Measurements from ENCODE around the gene PRMT7.

PRMT7 gene

DNA sequence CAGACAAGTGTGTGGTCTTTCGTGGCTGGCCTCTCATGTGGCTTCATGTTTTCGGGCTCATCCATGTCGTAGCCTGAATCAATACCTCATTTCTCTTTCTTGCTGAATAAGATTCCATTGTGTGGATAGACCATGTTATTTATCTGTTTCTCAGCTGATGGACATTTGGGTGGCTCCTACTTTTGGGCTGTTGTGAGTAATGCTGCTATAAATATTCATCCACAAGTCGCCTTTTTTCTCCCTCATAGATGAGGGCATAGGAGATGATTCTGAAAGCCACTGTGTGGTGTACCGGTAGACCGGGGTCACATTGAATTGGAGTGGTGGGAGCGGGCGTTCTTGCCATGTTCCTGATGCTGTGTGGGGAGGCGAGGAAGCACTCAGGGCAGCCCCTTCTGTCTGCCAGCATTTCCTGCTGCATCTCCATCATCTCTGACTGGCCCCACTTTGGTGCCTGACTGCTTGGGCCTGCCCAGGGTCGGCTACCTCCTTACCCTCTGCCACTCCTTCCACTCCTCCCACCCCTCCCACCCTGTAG lies 40.1 kb downstream of the PRMT7 start:
- DNase-seq, result no peak

DNA sequence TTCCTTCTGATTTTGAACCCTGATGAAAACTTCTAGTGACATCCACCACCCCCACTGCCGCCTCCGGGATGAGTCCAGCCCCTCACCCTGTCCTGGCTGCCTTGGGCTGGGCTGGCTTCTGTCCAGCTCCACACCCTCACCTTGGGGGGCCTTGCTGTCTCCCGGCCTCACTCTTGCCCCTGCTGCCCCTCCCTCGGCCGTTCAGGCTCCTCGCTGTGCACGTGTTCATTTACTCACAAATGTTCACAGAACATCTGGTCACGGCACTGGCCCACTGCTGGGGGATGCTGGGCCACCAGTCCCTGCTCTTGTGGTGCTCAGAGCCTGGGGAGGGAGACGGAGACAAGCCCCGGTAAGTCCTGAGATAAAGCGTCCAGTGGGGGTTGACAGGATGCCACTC lies 40.6 kb downstream of the PRMT7 start:
- DNase-seq, result no peak

DNA sequence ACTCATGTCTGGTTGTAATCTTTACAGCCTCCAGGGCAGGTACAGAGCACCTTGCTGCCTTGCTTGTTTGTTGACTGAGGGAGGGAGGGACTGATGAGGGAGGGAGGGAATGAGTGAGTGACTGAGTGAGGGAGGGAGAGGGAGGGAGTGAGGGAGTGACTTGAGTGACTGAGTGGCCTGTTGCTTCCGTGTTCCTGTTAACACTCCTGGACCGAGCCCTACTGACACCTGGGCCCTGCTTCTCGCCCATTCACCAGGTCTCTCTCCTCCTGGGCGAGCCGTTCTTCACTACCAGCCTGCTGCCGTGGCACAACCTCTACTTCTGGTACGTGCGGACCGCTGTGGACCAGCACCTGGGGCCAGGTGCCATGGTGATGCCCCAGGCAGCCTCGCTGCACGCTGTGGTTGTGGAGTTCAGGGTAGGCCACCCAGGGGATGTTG lies 41.2 kb downstream of the PRMT7 start:
- no peak for DNase-seq

DNA sequence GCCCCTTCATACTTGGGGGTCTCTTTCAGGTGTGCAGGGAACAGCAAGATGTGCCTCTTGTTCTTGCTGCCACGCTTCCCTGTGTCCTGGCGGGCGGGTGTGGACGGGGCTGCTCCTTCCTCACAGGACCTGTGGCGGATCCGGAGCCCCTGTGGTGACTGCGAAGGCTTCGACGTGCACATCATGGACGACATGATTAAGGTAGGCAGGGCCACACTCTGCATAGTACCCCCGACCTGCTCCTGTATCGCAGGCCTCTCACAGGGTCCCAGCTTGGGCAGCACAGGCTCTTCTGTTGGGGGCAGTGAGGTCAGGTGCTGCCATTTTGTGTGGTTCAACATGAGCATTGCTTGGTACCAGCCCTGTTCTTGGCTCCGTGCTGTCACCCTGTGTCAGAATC lies 42.5 kb downstream of the PRMT7 start:
- DNase-seq, result no peak

DNA sequence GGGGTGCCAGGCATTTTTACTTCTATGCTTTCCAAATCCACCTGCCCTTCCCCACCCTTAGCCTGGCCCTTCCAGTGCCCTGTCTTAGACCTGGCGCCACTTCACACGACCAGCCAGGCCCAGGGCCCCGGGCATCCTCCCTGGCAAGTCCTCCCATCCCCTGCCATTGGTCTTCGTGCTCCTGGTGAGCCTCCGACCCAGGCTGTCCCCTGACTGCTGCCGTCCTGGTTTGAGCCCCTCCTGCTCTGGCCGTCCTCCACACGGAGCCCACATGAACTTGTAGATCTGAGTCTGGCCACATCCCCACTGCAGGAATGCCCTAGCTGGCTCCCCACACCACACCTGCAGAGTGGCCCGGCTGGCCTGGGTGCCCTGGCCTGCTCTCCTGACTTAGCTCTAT lies 44.0 kb downstream of the PRMT7 start:
- no peak for DNase-seq

DNA sequence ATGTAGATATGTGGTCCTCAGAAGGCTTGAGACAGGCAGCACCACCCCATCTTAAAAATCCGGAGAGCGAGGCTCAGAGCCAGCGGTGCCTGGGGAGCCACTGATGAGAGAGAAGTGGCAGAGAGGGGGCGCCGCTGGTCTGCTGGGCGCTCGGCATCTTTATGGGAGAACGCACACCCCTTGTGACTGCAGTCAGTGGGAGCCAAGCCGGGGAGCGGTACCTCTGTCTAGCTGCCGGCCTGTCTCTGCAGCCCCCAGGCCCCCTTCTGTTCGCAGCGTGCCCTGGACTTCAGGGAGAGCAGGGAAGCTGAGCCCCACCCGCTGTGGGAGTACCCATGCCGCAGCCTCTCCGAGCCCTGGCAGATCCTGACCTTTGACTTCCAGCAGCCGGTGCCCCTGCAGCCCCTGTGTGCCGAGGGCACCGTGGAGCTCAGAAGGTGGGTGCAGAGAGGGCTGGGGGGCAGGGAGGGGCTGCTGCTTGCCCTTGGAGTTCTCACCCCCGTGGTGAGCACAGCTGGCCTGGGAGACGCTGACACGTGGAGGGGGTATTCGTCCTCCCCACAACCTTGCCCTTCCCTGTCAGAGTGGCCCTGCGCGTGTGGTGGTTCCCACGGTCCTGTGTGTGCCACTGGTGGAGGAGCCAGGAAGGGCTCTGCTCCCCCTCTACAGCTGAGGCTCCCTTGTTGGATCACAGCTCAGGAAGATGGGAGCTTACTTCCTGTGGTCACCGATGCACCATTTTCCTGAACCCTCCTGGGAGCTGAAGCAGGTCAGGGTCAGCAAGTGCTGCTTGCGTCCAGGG lies 44.8 kb downstream of the PRMT7 start:
- no peak for DNase-seq

DNA sequence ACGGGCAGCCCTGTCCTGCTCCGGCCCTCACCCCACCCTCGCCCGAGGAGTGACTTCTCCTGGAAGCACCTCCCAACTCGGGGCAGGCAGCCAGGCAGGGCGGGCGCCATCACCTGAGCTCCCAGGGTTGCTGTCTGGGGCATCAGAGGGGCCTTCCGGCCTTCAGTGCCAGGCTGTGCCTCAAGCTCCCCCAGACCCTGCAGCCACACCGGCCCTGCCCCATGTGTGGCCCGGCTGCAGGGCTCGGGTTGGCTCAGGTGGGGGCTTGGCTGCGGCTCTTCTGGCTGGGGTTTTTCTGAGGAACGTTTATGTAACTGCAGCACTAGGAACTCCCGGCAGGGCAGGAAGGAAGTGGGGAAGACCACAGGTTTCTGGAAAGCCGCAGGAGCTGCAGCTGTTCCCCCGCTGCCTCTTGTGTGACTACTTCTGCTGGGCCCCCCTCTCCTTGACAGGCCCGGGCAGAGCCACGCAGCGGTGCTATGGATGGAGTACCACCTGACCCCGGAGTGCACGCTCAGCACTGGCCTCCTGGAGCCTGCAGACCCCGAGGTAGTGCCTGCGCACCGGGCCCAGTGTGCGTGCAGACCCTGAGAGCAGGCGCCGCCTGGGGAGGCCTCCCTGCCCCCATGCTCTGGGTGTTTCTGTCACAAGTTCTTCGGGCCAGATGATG lies 45.6 kb downstream of the PRMT7 start:
- DNase-seq, result no peak

DNA sequence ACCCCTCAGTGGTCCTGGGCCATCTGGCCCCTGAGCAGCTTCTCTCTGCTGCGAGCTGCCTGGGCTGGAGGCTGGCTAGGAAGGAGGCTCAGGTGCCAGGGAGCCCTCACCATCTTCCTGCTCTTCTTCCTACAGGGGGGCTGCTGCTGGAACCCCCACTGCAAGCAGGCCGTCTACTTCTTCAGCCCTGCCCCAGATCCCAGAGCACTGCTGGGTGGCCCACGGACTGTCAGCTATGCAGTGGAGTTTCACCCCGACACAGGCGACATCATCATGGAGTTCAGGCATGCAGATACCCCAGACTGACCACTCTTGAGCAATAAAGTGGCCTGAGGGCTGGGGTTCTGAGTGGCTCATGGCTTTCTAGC lies 46.1 kb downstream of the PRMT7 start:
- no peak for DNase-seq

DNA sequence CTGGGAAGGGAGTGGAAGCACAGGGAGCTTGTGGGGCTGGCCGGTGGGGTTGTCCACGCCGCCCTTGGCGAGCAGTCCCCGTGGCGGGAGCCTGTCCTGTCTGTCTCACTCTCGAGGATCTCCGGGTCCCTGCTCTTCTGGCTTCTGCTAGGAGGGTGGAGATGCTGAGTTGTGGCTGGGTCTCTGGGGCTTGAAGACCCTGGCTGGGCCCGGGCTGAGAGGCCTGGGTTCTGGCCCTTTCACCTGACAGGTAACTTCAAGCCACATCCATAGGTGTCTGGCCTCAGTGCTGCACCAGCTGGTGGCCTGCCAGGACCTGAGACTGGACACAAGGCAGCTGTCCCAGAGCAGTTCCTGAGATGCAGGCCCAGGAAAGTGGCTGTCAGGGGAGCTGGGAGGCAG lies 46.7 kb downstream of the PRMT7 start:
- DNase-seq, result no peak

DNA sequence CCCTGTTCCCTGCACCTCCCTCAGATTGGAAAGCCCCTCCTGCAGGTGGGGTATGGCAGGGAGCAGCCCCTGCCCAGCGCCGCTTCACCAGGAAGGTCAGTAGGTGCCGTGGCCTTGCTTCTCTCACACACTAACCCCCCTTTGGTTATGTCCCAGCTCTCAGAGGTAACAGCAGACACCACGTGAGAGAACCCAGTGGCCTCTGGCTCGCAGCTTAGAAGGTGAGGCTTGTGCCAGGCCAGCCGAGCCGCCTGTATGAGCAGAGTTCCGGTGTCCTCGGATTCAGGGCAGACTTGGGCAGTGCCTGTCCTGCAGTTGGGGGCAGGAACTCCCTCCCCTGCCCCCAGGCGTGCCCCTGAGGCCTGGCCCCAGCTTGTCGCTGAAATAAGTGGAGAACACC lies 47.1 kb downstream of the PRMT7 start:
- DNase-seq, result no peak

DNA sequence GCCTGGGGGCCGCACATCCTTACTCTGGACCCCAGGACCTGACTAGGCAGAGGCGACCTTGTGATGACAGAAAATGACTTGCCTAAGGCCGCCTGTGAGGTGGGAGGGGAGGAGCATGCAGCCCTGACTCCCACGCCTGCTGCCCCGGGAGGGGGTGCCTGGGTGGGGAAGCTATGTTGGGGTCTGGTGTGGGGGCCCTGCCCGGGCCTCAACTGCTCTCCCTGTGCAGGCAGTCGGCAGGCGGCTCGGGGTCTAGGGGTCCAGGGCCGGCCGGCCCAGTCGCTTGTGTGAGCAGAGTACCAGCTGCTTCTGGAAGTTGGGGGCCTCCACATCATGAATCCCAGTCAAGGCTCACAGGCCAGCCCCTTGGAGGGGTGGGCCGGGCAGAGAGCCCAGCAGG lies 48.1 kb downstream of the PRMT7 start:
- no peak for DNase-seq

DNA sequence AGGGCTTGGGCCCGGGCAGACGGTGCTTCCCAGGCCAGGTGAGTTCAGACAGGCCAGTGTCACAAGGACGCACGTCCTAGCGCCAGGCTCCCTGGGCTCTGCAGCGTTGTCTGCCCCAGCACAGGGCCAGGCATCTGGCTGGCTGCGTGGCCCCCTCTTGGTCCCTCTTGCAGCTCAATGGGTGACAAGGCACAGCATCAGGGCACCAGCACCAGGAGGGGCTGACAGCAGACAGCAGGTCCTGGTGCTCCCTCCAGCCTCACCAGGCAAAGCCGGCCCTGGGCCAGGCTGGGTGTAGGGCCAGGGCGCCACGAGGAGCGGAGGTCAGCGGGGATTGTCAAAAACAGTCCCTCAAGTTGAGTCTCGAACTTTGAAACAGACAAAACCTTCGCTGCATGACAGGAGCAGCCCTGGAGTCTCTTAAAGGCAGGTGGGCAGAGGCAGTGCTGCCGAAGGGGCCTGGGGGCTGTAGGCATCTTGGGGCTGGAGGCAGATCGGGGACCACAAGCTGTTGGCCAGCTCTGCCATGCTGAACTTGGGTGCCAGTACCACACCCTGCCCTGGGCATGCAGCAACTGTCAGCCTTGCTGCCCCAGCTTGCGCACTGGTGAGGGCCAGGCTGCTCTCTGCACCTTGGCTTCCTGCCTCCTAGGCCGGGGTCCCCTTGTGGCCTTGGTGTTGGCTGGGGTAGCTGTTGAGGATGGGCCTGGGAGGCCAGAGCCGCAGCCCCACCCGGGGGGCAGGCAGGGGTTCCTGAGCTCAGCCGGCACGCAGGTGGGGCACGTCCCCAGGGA lies 48.8 kb downstream of the PRMT7 start:
- no peak for DNase-seq

DNA sequence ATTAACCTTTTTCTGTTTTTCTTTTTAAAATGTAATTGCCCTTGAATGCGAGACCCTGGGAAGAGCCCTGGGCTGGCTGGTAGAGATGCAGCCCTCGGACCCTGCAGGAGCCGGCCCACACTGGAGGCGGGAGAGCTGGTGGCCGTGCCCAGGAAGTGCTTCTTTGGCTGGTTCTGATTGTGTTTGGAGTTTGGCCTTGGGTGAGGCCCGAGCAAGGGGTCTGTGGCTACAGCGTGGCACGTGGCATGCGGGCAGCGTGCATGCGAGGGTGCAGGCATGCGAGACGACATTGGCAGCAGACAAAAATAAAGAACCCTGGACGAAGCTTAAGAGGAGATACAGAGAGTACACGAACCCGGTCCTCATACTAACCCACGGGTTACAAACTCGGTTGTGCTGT lies 49.7 kb downstream of the PRMT7 start:
- no peak for DNase-seq

DNA sequence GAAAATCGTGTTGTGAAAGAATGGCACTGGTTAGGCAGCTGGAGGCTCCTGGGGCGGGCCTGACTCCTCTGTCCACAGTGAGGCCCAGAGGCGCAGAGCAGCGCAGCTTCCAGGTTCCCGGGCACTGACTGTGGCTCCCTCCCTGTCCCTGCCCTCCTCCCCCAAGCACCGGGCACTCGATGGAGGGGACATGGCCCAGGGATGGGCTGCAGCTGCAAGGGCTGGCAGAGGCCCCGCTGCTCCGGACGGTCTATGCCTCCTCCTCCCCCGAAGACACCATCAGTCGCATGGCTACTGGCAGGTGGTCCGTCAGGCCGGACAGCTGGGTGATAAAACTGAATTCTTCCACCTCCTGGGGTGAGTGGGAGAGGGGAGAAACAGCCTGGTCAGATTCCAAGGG lies 50.1 kb downstream of the PRMT7 start:
- no peak for DNase-seq

DNA sequence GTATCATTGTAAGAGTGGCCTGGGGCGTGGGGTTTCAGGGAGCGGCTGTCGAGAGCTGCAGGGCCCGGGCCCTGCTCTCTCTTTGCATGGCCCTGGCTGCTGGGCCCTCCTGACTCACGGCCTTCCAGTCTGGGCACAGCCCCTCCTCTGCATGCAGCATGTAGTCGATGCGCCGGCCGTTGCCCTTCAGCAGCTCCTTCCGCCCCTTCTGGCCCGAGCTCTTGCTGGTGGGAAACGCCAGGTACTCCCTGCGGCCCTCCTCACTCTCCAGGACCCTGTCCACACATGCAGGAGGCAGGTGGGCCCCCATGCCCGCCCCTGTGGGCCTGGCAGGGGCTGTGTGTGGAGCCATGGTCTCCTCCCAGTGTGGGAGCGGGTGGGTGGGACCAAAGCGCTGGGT lies 50.7 kb downstream of the PRMT7 start:
- DNase-seq, result no peak

DNA sequence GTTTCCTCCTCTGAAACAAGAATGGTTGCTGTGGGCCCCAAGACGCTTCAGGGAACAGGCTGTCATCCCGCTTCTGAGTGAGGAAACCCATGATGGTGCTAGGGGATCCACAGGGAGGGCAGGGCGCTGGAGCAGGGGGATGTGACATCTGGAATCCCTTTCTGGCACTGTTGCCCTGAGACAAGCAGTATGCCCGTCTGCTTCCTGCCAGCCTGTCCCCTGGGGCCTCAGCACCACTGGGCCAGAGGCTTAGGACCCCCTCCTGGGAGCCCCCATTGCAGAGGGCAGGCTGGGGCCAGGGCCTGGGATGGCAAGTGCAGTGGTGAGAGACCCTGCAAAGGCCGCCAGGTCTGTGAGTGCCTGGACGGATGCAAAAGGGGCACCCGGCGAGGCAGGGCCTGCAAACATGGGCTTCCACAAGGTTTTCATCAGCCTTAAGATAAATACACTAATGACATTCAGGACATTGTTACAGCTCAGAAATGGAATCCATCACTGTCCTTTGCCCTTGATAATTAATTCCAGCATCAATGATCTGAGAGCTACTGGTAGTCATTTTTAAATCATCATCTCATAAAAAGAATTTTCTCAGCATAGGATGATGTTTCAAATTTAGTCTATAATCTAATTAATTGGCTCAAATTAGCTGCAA lies 51.6 kb downstream of the PRMT7 start:
- DNase-seq, result no peak

DNA sequence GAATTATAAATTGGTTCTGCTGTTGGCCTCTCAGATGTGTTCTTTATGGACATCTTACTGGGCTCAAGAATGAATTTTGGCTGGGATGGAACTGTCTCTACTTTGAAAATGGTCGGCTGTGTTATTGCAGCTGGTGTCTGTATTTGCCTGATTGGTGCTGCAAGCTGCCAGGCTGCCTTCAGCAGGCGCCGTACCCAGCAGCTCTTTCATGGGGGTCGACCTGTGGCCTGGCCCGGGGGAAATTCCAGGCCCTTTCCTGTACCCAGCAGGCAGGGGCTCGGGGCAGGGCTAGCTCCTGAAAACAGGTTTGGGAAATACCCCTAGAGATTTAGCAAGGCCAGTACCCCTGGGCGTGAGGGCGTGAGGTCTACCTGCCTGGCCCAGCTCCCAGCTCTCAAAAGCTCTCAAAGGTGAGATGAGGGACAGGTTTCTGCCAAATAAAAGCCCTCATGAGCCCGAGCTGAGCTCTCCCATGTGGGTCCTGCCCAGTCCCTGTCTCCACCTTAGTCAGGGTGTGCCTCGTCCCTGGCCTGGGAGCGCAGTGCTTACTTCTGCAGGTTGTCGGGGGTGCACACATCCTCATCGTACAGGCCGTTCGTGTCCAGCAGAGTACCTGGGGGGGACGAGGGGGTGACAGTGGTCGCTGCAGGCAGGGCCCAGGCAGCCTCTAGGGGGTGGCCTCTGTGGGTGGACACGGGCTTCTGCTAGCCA lies 52.3 kb downstream of the PRMT7 start:
- DNase-seq, result no peak

DNA sequence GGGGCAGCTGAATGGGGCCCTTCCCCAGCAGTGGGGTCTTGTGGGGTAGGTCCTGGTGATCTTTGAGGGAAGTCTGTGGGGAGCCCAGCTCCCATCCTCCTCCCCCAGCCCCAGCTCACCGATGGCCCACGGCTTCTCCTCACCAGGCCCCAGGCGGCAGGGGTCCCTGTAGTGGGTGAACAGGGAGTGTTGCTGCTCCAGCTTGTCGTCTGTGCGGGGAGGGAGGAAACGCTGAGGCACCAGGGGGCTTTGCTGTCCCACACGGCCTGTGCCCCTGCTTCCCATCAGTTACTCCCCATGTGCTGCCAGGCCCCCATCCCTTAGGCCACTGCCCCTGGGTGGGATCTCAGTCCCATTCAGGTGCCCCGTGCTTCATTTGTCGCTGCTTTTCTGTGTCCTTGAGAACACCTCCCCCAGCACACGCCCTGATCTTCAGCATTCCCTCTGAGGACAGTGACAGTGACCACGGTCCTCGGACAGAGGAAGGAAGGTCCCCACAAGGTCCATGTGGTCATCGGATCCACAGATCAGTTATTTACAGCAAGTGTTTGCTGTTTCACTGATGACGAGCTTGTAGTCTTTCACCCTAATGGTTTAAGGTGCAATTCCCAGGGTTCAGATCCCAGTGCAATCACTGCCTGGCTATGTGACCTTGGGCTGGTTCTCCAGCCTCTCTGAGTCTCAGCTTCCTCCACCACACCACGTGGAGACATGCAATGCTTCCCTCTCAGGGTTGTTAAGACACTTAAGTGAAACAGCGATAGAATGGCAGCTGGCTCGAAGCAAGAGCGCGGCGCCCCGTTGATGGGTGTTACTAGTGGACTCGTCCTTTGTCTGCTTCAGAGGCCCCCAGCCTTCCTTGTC lies 53.1 kb downstream of the PRMT7 start:
- no peak for DNase-seq

DNA sequence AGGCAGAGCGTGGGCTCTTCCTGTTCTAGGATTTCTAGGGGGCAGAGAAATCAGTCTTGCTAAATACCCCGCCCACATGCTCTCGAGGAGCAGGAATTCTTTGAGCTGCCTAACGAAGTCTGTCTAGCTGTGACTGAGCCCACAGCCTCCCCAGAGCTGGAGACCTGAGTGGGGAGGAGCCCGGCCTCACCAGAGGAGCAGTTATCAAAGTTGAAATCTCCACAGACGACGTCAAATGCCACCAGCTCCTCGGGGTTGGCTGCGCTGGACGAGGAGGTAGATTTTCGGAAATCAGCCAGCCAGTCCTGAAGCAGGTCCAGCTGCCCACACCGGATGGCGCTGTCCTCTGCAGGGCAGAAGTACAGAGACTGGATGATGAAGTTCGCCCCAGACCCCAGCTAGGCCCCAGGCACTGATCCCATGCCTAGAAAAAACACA lies 53.8 kb downstream of the PRMT7 start:
- no peak for DNase-seq

DNA sequence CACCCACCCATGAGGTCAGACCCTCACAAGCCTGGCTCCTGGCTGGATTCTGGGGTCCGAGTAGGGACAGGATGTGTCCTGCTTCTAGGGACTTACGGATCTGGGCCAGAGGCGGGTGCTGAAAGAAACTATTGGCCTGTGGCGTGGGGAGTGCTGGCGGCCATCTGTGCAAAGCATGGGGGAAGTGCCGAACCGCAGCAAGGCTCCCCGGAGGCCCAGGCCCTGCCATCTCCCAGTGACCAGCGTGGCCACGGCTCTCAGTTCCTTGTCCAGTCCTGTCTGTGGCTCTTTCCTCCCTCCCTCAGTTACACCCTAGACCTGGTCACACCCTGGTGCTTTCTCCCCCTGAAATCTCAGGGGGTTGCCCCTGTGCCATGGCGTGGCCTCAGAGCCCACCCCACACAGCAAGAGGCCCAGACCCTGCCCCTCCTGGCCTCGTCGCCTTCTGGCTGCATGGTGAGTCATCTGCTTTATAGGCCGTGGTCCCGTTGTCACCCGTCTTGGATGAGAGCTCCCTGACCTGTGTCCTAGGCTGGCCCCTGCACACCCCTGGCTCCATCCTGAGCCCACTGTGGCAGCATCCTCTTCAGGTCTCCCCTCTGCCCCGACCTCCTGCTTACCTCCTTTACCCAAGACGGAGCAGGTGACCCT lies 54.5 kb downstream of the PRMT7 start:
- DNase-seq, result no peak

DNA sequence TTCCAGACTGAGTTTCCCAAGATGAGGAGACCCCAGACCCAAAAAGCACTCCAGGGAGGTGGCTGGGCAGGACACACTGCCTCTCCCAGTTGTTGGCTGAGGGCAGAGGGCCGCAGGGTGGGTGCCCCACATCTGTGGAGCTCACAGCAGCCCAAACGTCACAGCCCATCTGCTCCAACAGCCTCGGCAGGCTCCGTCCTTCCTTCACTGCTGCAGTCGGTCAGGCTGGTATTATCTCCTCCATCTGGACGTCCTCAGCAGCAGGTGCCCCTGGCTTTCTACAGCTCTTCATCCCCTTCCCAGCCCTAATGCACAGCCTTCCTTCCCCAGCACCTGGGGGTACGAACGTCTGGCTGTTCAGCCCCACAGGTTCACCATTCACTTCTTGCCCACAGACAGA lies 55.2 kb downstream of the PRMT7 start:
- DNase-seq, result no peak
